ENCODE measurements around the gene KISS1. TPM values are rescaled to one million over a fixed set of nuclear protein-coding genes. Genes with fewer than 3 reads are reported as not detected.

Gene KISS1
- total RNA-seq, 6 experiments from 2014 or later: 0.51 to 1.1 (median 0.72) TPM; not detected in 3

GRCh38 chr1:204169858-204170257 is 26.4 kb downstream of the KISS1 start:
- Histone ChIP-seq H3K27me3 (no peaks in the 10 kb centered on the region), H3K27ac (peak overlapping the region in 1 of 3 donors; percentile 42), H3K36me3 (no peaks in the 10 kb centered on the region), H3K4me3 (no peak overlapping the region), H3K9me3 (no peaks in the 10 kb centered on the region), H3K4me1 (peaks cover 0 to 20% (median 0%) of the 10 kb centered on the region in 4 donors)
- ATAC-seq: no peak
- intact Hi-C loops (cut with DNase I): no loop called here
- WGBS (ENCODE audit: insufficient coverage, low coverage, low lambda C conversion rate, missing lambda C conversion rate): 78% methylated on average over 4 of the region's 4 CpGs
- no peak for DNase-seq
- TF ChIP-seq POLR2A (IDR thresholded peaks at IDR 0.05) (no peak), CTCF (IDR thresholded peaks at IDR 0.05) (no peak)

- Histone ChIP-seq H3K9me3 (no peaks in the 10 kb centered on the region), H3K27ac (no peak overlapping the region), H3K36me3 (no peaks in the 10 kb centered on the region), H3K4me3 (no peak overlapping the region), H3K27me3 (no peaks in the 10 kb centered on the region), H3K4me1 (peaks cover 0 to 20% (median 0%) of the 10 kb centered on the region in 4 donors)
- no peak for DNase-seq
- ATAC-seq: no peak
- TF ChIP-seq CTCF (IDR thresholded peaks at IDR 0.05) (no peak), POLR2A (IDR thresholded peaks at IDR 0.05) (no peak)
- intact Hi-C loops (cut with DNase I): no loop called here
- 97% methylated on average over 5 of the region's 5 CpGs for WGBS (ENCODE audit: insufficient coverage, low coverage, low lambda C conversion rate, missing lambda C conversion rate)
Measured at GRCh38 chr1:204167730-204168129, 28.6 kb downstream of the KISS1 start.

- H3K36me3 ChIP-seq: no peaks in the 10 kb centered on the region
- DNase-seq: no peak
- H3K27me3 ChIP-seq: no peaks in the 10 kb centered on the region
- intact Hi-C loops (cut with DNase I): no loop called here
- H3K4me1 ChIP-seq: peaks cover 0 to 21% (median 0%) of the 10 kb centered on the region in 4 donors
- WGBS (ENCODE audit: insufficient coverage, low coverage, low lambda C conversion rate, missing lambda C conversion rate): 61% methylated on average over 4 of the region's 5 CpGs
- no peaks in the 10 kb centered on the region for H3K9me3 ChIP-seq
- TF ChIP-seq POLR2A (IDR thresholded peaks at IDR 0.05) (no peak), CTCF (IDR thresholded peaks at IDR 0.05) (no peak)
- no peak within 1 kb of the TSS for H3K27ac ChIP-seq
- no peak for ATAC-seq
- no peak within 1 kb of the TSS for H3K4me3 ChIP-seq
Measured at GRCh38 chr1:204166219-204166618, 30.1 kb downstream of the KISS1 start, which contains the start of gene REN. TSS of gene REN (minus strand) at chr1:204166337. CDS start at chr1:204166293, 44 bp downstream.

- H3K4me1 ChIP-seq: peaks cover 0 to 11% (median 0%) of the 10 kb centered on the region in 4 donors
- ATAC-seq (peak; percentile 93 to 98 (median 96)), DNase-seq (peak; percentile 81 to 84 (median 84))
- TF ChIP-seq POLR2A (IDR thresholded peaks at IDR 0.05): no peak
- TF ChIP-seq CTCF (IDR thresholded peaks at IDR 0.05): peak; percentile 99 to 100 (median 100)
- H3K27me3 ChIP-seq: no peaks in the 10 kb centered on the region
- no peaks in the 10 kb centered on the region for H3K36me3 ChIP-seq
- no peak overlapping the region for H3K4me3 ChIP-seq
- WGBS (ENCODE audit: insufficient coverage, low coverage, low lambda C conversion rate, missing lambda C conversion rate): 13% methylated on average over 6 of the region's 7 CpGs
- intact Hi-C loops (cut with DNase I): loop anchor here (5.0 kb wide), 3 partner anchors 45 to 205 kb away; no protein-coding TSS in a partner anchor
- H3K27ac ChIP-seq: no peak overlapping the region
- no peaks in the 10 kb centered on the region for H3K9me3 ChIP-seq
Measured at GRCh38 chr1:204162494-204163074, 33.7 kb downstream of the KISS1 start.

Measured in right lobe of liver (tissue), 6 donors.